Fibroblast of the aortic adventitia (primary cell): ENCODE data around the gene OR10H1. TPM values are rescaled to one million over a fixed set of nuclear protein-coding genes. Genes with fewer than 3 reads are reported as not detected.
"Not testable (repeated sequence)": the region's sequence is repeated elsewhere in the genome, so short reads cannot be mapped to it uniquely, and the experiment has no call there.

ENCODE experiments used
- DNase-seq: peaks from one replicate; pipeline ENCODE4 v3.0.0-alpha.2; 2010; ENCODE audit warnings: low read depth
- H3K4me3 ChIP-seq: 2 replicates; pipeline ENCODE4 v1.5.1; 2011; ENCODE audit warnings: low read depth, mild to moderate bottlenecking, control low read depth, low read length, moderate library complexity
- CTCF ChIP-seq: IDR thresholded peaks from 2 replicates; pipeline ENCODE4 v1.5.1; 2011; ENCODE audit warnings: mild to moderate bottlenecking, low read length, control low read depth, inconsistent platforms; ENCODE audit not compliant: insufficient read depth
- total RNA-seq: library from RNA; depleted of rRNA; stranded (reverse); fragments of >200 nt; gene quantifications from 2 replicates; pipeline ENCODE4 v1.2.3, GENCODE V29; 2012; ENCODE audit warnings: low replicate concordance

The OR10H1 gene
- total RNA-seq, 1 donor: not detected

- no peak overlapping the region for H3K4me3 ChIP-seq
- no peak for DNase-seq
- TF ChIP-seq CTCF: no peak
Measured at GRCh38 chr19:15790096-15790495, 25.4 kb downstream of the OR10H1 start.

GRCh38 chr19:15788594-15789270, 26.7 kb downstream of the OR10H1 start:
- no peak for TF ChIP-seq CTCF
- no peak for DNase-seq
- H3K4me3 ChIP-seq: no peak overlapping the region

- no peak for TF ChIP-seq CTCF
- H3K4me3 ChIP-seq: no peak within 1 kb of the TSS
- DNase-seq: no peak
Measured at GRCh38 chr19:15787611-15788155, 27.8 kb downstream of the OR10H1 start, which contains the start of gene OR10H5. TSS of gene OR10H5 (plus strand) at chr19:15787661. CDS start at chr19:15794049, 6,388 bp downstream.

- DNase-seq, H3K4me3 ChIP-seq: not testable (repeated sequence)
Measured at GRCh38 chr19:15782896-15783295, 32.6 kb downstream of the OR10H1 start.

- no peak for DNase-seq
- TF ChIP-seq CTCF: no peak
- no peak overlapping the region for H3K4me3 ChIP-seq
Measured at GRCh38 chr19:15782211-15782610, 33.3 kb downstream of the OR10H1 start.

- no peak for DNase-seq
- no peak for TF ChIP-seq CTCF
- H3K4me3 ChIP-seq: no peak overlapping the region
Measured at GRCh38 chr19:15781661-15782060, 33.8 kb downstream of the OR10H1 start.

GRCh38 chr19:15780610-15781418, 34.6 kb downstream of the OR10H1 start:
- no peak for TF ChIP-seq CTCF
- DNase-seq: no peak
- H3K4me3 ChIP-seq: no peak overlapping the region
